Measurements from ENCODE around the gene UBN1.

UBN1 gene

DNA sequence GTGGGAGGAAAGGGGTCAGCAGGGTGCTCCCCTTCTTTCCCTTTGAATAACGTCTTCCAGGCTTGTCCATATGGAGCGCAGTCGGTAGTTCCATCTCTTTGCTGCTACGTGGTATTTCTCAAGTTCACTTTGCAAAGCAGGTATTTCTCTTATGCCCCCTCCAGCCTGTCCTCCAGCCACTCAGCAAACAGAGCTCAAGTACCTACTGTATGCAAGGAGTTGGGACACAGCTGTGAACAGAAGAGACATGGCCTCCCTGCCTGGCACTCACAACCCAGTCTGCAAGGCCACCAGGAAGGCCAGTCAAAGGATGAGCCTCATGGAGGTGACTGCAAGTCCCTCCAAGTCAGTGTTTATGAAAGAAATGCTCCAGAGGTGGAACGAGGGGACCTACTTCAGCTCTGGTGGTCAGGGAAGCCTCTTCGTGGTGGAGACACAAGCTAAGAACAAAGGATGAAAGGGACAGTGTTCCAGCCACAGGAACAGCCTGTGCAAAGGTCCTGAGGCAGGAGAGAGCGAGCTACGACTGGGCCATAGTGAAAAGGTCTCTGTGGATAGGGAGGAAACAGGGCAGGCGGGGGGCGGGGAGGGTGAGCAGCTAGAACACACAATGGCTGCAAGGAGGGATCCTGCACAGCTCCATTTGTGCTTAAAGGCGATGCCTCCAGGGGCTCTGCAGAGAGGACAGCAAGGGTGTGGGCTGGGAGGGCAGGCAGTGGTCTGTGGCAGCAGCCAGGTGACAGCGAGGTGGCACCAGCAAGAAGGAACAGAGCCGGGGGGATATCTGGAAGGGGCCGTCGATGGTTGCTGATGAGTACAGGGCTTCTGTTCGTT lies 57.0 kb downstream of the UBN1 start:
- DNase-seq (ENCODE audit: low spot score), result no peak

GRCh38 chr16:4904942-4905615 lies 57.8 kb downstream of the UBN1 start:
- DNase-seq (ENCODE audit: low spot score), result no peak

- DNase-seq (ENCODE audit: low spot score), result no peak
Observed at GRCh38 chr16:4908854-4909401, 61.6 kb downstream of the UBN1 start.

DNA sequence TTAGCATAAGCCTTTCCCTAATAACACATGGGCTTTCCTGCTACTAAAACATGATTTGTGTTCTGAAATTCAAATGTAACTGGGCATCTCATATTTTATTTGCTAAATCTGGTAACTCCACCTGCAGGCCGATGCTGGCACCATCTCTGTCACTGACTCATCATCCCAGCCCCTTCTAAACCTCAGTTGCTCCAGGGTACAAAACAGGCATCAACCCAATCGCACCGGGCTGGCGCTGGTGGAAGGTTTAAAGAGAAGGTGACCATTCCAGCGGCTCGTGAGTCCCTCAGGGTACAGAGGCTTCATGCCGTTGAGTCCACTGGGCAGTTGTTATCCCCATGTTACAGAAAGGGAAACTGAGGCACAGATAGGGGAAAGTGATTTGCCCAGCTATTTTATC lies 62.5 kb downstream of the UBN1 start:
- no peak for DNase-seq (ENCODE audit: low spot score)

- no peak for DNase-seq (ENCODE audit: low spot score)
Observed at GRCh38 chr16:4910828-4911227, 63.5 kb downstream of the UBN1 start.

DNA sequence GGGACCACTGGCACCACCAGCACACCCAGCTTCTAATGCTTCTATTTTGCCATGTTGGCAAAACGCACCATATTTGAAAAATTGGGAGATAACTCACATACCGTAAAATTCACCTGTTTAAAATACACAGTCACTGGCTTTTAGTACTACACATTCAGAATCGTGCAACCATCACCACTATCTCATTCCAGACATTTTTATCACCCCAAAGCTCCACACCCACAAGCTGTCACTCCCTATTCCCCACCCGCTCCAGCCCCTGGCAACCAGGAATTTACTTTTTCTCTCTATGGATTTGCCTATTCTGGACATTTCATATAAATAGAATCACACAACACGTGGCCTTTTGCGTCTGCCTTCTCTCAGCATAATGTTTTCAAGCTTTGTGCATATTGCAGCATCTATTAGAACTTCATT lies 64.7 kb downstream of the UBN1 start:
- DNase-seq (ENCODE audit: low spot score), result no peak

- DNase-seq (ENCODE audit: low spot score), result no peak
Observed at GRCh38 chr16:4913130-4913773, 66.0 kb downstream of the UBN1 start.

DNA sequence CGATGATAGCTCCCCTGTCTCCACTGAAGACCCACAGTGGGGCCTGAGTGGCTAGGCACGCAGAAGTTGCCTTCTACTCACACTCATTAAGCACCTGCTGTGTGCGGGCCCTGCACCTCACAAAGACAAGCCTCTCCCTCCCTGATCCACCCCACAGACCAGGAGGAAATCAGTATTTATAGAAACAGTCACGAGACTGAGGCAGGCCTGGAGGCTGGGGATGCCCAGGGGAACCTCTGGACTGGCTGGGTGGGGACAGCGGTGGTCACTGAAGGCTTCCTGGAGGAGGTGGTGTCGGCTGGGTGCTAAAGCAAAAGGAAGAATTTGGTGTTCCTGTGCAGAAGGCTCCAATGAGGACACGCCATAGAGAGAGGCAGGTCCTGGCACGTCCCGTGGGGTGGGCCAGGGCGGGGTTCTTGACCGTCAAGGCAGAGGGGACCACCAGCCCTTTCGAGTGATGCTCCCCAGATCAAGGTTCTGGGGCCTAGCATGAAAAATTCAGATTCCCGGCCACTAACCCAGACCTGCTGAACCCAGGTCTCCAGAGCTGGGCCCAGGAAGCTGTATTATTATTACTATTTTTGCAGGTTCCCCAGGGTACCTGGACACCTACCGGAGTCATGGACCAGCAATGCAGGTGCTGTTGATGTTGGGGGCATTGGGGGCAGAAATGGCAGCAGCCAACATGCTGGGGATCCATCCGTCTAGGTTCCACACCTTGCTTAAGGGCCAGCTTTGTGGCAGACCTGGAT lies 66.7 kb downstream of the UBN1 start:
- no peak for DNase-seq (ENCODE audit: low spot score)

DNA sequence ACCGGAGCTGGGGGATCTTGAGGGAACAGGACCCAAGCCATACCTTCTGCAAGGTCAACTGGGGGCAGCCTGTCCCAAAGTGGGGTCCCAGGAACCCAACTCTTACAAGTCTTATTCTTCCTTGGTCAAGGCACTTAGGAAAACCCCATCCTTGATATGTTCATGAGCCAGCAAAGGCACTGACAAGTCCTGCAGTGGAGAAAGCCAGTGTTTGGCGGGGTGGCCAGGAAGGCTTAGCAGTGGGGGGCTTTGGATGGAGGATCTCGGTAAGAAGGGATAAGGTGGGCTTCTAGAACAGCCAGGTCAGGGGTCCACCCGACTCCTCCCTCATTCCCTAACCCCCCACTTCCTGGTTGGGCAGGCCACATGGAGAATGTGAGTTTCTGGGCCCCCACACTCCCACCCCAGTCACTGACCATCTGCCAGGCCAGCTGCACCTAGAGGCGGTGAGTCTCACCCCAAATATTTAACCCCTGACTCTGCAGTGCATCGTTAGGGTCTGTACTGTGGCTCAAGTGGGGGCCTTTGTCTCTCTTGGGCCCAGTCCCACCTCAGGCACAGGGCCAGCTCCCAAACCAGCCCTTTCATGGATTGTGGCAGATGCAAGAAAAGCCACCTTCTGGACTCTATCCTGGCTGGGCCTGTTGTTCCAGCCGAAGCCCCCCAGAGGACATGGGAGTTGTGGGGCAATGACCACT lies 67.4 kb downstream of the UBN1 start:
- DNase-seq (ENCODE audit: low spot score), result no peak

GRCh38 chr16:4915226-4915761 lies 68.0 kb downstream of the UBN1 start:
- DNase-seq (ENCODE audit: low spot score), result no peak

DNA sequence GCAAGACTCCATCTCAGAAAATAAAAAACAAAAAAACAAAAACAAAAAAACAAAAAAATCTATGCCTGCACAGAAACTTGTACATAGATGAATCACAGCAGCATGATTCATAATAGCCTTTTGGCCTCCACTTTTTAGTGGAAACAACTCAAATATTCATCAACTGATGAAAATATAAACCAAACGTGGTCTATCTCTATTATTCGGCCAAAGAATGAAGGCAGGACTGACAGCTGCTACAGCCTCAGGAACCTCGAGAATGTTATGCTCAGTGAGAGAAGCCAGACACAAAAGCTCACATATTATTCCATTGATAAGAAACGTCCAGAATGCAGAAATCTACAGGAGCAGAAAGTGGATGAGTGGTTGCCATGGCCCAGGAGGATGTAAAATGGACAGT lies 69.8 kb downstream of the UBN1 start:
- no peak for DNase-seq (ENCODE audit: low spot score)

DNA sequence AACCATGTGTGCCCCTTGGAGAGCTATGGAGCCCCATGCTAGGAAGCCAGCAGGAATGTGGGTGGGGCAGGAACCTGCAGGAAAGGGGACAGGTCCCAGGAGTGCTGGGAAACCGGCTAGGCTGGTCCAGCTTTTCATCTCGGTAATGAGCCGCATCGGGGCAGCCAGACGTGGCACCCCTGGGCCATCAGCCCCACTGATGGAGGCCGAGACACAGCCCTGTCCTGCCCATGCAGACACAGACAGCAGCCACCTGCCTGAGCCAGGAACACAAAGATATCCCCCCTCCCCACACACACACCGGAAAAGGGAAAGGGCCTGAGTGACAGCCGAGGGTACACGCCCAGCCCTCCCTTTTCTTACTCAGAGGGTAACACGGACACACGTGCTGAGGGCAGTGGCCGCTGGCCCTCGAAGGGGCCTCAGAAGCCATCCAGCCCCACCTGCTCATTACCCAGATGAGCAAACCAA lies 71.5 kb downstream of the UBN1 start:
- DNase-seq (ENCODE audit: low spot score), result no peak

DNA sequence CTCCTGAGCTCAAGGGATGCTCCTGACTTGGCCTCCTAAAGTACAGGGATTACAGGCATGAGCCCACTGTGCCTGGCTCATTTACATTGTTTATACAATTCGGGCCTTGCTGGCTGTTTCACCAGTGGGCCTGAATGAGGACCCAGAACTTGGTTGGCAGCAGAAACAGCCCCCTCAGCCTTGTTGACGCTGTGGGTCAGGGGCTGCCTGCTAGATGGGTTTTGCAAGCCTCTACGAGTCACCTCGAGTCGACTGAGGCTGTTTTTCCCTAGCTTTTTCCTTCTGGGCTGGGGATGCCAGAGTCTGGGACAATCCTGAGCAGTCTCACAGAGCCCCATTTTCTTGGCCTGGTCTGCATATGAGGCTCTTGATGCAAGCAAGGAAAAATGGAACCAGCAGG lies 73.5 kb downstream of the UBN1 start:
- DNase-seq (ENCODE audit: low spot score), result no peak

DNA sequence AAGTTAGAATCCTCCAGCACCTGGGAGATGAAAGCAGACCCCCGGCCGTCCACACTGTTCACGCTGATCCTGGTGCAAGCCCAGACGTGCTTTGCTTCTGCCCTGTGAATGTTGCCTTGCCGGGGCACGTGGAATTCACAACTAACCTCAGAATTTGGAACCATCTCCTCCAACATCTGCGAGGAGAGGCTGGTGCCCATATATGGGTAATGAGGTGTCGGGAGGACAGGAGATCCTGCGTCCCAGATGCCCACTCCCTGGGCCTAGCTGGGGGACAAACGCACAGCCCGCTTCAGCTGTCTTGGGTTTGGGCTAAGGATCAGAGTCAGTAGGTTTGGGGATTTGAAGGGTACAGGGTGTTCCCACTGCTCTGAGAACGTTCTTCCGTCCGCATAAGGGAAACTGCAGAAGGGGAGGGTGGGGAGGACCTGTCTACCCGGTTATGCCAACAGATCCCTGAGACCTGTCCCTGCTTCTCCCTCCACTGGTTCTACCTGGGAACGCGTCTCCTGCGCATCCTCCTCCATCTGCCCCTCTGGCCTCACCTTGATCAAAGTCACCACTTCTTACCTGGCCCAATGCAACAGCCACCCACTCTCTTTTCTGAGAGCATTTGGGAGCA lies 75.6 kb downstream of the UBN1 start:
- DNase-seq (ENCODE audit: low spot score), result no peak

GRCh38 chr16:4923853-4924252 lies 76.6 kb downstream of the UBN1 start:
- no peak for DNase-seq (ENCODE audit: low spot score)

DNA sequence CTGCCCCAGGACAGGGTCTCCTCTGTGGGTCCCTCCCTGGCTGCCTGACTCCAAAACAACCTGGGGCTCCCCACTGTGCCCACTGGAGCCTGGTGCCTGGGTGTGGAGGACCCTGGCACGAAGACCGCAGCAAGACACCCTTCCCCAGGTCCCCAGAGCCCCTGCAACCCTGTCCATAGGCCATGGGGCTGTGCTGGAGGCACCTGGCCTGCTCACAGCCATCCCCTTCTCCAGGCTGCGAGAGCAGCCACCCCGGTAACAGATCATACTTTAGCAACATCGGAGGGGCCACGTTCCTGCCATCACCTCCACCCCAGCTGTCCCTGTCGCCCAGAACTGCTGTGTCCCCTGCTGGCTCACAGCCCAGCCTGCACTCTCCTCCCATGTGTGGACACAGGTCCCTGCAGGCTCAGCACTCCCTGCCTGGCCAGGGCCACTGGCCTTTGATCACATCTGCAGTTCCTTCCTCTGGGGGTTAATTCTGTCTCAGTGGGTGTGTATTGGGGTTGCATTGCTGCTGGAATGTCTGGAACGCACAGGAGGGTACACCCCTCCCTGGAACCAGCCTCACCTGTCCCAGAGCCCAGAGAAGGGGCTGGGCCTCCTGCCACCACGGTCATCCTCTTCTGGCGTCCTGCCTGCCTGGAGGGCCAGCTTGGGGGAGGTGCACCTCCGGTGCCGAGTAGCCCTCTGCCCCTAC lies 77.5 kb downstream of the UBN1 start:
- no peak for DNase-seq (ENCODE audit: low spot score)

DNA sequence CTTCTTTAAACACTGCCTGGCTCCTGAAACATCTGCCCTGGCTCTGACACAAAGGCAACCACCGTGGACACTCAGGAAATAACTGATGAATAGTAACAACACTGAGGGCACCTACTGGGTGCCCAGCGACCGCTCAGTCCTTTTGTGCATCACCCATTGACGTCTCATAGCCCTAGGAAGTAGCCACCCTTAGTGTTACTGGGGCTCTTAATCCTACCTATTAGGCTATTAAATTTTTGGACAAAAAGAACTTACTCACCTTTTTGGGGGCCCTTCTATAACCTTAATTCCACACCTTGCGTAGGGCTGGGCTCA lies 78.0 kb downstream of the UBN1 start:
- no peak for DNase-seq (ENCODE audit: low spot score)

GRCh38 chr16:4925791-4926190 lies 78.5 kb downstream of the UBN1 start:
- DNase-seq (ENCODE audit: low spot score), result no peak

GRCh38 chr16:4926928-4927327 lies 79.6 kb downstream of the UBN1 start:
- no peak for DNase-seq (ENCODE audit: low spot score)

GRCh38 chr16:4927661-4928060 lies 80.4 kb downstream of the UBN1 start:
- DNase-seq (ENCODE audit: low spot score), result no peak
